Colon (tissue), 2 donors: ENCODE results near the gene ADA.
"Not testable (repeated sequence)": the region's sequence is repeated elsewhere in the genome, so short reads cannot be mapped to it uniquely, and the experiment has no call there.

Experiments
- FAIRE-seq: peaks from 2 replicates; lab custom pipeline; 2012; peaks lifted over from hg19 to GRCh38; lab: Jason Lieb, UNC
- donor health status: control.
- donor health status: control.

The ADA gene

GRCh38 chr20:44678990-44679611, 27.6 kb upstream of the ADA start:
- no peak for FAIRE-seq

- FAIRE-seq = no peak
Observed at GRCh38 chr20:44678242-44678641, 26.7 kb upstream of the ADA start.

GRCh38 chr20:44672318-44672902, 20.9 kb upstream of the ADA start:
- not testable (repeated sequence) for FAIRE-seq

GRCh38 chr20:44671541-44671940, 20.0 kb upstream of the ADA start:
- FAIRE-seq = not testable (repeated sequence)

GRCh38 chr20:44670851-44671250, 19.4 kb upstream of the ADA start:
- not testable (repeated sequence) for FAIRE-seq

- no peak for FAIRE-seq
Observed at GRCh38 chr20:44666066-44666465, 14.6 kb upstream of the ADA start.

- no peak for FAIRE-seq
Observed at GRCh38 chr20:44664131-44664530, 12.6 kb upstream of the ADA start.

- no peak for FAIRE-seq
Observed at GRCh38 chr20:44662261-44662660, 10.8 kb upstream of the ADA start.

GRCh38 chr20:44660581-44660980, 9.1 kb upstream of the ADA start:
- no peak for FAIRE-seq

- no peak for FAIRE-seq
Observed at GRCh38 chr20:44659931-44660330, 8.4 kb upstream of the ADA start.

GRCh38 chr20:44658810-44659209, 7.3 kb upstream of the ADA start:
- FAIRE-seq = no peak

- no peak for FAIRE-seq
Observed at GRCh38 chr20:44657875-44658274, 6.4 kb upstream of the ADA start.

GRCh38 chr20:44656448-44656847, 4.9 kb upstream of the ADA start:
- no peak for FAIRE-seq

- FAIRE-seq = not testable (repeated sequence)
Observed at GRCh38 chr20:44654210-44654609, 2.7 kb upstream of the ADA start.

GRCh38 chr20:44653546-44653945, 2.0 kb upstream of the ADA start:
- FAIRE-seq = no peak

- no peak for FAIRE-seq
Observed at GRCh38 chr20:44651434-44651683, 140 bp downstream of the ADA start.

GRCh38 chr20:44650771-44651433, 597 bp downstream of the ADA start:
- no peak for FAIRE-seq

- FAIRE-seq = no peak
Observed at GRCh38 chr20:44649976-44650375, 1.5 kb downstream of the ADA start.

GRCh38 chr20:44649126-44649525, 2.4 kb downstream of the ADA start:
- no peak for FAIRE-seq

GRCh38 chr20:44648579-44648978, 2.9 kb downstream of the ADA start:
- no peak for FAIRE-seq

GRCh38 chr20:44648068-44648467, 3.4 kb downstream of the ADA start:
- no peak for FAIRE-seq

- no peak for FAIRE-seq
Observed at GRCh38 chr20:44646641-44647274, 4.7 kb downstream of the ADA start.

GRCh38 chr20:44646023-44646640, 5.4 kb downstream of the ADA start:
- no peak for FAIRE-seq
